CD4-positive, alpha-beta T cell treated with Interferon gamma for 1 hour (primary cell): ENCODE results near the gene POLR3B.
"Not testable (repeated sequence)": the region's sequence is repeated elsewhere in the genome, so short reads cannot be mapped to it uniquely, and the experiment has no call there.

Experiments used
- DNase-seq: peaks from one replicate; pipeline ENCODE4 v3.0.0-alpha.2; 2020

POLR3B gene

DNA sequence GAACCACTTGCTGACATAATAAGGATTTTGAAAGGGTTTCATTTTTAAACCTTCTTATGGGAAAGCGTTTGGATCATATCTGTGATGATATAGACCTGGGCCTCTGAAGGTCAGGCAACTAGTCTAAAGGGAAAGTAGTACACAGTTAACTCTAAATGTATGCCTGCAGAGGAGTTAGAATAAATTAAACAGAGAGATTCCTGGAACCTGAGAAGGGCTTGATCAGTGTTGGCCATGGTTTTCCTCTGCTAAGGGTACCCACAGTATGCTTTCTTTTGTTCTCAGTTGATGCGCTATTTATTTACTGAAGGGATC is 14.4 kb upstream of the POLR3B start:
- no peak for DNase-seq

DNA sequence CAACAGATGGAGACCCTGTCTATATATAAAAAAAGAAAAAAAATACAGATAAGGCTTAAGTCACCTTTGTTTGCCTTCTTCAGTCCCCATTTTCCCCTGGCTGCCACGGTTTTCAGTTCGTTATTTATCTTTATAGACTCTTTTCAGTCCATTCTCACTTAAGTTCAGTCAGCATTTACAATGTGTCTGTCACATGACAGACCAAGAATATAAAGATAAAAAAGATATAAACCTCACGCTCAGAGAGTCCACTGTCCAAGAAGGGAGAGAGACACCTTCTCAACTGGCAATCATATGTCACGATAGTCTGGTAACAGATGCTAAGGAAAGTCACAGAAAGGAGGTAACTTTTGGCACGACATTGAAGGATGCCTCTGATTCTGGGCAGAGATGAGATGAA is 13.4 kb upstream of the POLR3B start:
- no peak for DNase-seq

DNA sequence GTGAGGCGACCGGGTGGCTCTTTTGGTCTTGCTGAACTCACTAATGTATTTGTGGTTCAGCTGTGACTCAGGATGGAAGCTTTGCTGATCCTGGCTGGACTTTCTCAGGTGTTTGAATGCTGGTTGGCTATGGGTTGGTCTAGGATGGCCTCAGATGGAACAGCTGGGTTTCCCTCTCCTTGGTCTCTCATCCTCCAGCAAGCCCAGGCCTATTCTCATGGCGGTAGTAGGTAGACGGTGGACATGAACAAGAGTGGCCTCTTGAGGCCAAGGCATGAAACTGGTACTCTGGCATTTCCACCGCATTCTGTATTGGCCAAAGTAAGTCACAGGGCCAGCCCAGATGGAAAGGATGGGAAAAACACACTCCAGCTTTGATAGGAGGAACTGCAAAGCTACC is 11.8 kb upstream of the POLR3B start:
- no peak for DNase-seq

DNA sequence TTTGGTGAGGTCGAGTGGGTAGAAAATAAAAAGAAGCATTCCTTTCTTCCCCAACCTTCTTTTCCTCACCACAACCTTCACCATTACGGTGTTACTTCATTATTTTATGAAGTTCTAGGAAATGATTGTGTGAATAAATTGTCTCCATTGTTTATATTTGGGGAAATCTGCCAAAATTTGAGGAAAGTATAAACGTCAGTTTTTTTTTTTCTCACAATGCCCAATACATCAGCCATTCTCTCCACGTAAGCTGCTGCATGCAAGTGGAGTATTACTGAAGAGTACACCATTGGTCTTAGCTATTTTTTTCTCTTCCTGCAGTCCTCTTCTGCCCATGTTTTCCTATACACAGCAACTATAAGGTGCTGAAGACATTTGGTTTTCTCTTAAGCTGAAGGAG is 9.1 kb upstream of the POLR3B start:
- no peak for DNase-seq

DNA sequence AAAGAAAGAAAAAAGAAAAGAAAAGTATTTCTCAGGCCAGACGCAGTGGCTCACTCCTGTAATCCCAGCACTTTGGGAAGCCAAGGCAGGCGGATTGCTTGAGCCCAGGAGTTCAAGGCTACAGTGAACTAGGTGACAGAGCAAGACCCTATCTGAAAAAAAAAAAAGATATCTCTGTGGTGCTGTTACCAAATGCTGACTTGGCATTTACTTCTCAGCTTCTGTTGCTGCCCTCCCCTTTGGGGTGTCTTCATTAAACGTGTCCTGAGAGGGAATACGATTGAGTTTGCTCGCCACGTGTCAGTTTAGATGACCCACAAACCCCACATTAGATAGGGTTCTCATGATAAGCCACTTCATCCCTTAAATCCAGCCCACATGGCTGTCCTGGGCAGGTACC is 4.4 kb upstream of the POLR3B start:
- no peak for DNase-seq

DNA sequence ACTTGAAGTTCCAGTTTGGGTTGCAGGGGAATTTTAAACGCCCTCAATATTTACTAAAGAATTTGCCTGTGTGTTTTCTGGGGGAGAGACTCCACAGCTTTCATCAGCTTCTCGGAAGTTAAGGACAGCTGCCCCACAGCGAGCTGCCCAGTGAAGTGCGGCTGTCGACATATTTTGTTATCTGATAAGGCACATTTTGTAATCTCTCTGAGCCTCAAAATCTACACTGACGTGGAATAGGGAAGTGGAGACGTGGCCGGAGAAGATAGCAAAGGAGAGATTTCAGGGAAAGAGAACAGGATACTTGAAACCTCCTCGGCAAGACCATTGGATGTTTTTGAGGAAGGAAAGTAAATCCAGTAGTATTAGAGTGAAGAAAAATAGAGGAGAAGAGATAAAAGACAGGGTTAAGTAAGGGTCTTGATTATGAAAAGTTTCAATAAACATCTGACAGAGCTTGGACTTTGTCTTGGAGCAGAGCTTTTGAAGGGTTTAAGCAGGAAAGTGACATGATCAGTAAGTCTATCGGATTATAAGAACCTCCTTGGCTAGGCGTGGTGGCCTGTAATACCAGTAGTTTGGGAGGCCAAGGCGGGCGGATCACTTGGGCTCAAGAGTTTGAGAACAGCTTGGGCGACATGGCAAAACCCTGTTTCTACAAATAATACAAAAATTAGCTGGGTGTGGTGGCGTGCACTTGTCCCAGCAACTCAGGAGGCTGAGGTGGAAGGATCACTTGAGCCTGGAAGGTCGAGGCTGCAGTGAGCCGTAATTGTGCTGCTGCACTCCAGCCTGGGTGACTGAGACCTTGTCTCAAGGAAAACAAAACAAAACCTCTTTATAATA is 1.1 kb downstream of the POLR3B start:
- peak; percentile 5 for DNase-seq

DNA sequence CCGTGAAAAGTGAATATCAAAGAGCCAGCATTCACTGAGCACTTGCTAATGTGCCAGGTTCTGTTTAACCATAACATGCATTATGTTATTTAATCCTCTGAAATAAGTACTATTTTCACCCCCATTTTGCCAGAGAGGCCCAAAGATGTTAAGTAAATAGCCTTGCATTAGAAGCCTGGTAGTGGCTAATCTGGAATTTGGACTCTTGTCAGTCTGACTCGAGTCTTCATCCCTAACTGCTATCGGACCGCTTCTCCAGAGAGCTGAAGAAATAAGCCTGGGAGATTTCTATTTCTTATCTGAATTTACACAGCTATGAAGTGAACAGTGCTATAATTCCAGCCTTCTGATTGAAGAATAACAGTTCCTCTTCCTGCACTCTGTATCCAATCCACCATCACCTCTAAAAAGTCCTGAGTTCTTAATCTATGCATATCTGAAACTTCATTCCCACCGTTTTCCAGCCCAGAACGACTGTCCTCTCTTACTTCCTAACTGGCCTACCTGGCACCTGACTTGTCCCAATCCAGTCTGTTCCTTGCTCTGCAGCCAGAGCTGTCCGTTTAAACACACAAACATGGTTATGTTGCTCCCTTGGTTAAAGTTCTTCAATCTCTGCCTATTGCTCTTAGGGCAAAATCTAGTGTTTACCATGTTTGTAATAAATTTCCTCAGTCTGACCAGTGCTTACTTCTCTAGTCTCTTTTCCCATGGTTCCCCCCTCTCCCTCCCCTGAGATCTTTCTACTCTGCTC is 2.3 kb downstream of the POLR3B start:
- DNase-seq = no peak

DNA sequence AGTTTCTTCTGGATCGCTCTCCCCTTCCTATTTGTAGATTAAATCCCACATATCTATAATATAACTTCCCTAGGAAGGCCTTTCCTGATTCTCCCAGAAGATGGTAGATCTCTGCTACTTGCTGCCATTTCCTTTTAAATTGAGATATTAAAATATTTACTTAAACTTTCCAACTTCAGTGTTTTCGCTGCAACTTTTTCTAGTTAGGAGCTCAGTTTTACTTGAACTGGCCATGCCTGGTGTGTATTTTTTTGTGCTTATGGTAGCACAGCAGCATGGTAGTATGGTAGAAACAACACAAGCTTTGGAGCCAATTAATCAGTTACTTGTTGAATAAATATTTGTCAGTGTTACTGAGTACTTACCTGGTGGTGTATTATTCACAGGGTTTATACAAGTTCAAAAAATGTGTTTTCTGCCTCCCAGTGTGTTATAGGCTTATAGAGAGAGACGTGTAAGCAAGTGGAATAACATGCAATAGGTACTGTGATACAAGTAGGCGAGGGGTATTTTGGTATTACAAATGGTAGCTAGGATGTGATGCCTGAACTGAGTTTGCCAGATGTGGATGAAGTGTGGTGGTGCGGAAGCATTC is 2.9 kb downstream of the POLR3B start:
- no peak for DNase-seq

DNA sequence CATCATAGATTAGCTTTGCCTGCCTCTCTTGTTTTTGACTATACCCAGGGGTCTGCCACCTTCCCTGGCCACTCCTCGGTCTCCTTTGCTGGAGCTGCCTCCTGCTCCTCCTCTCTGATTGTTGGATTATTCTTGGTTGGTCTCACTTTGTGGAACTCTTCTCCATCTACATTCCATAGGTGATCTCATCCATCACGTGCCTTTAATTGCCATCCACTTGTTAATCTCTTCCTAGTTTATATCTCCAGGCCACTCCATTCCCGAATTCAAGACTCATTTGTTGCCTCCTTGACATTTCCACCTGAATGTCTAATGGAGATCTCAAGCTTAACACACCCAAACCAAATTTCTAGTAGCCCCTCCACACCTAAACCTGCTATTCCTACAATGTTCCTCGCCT is 5.4 kb downstream of the POLR3B start:
- DNase-seq = no peak

DNA sequence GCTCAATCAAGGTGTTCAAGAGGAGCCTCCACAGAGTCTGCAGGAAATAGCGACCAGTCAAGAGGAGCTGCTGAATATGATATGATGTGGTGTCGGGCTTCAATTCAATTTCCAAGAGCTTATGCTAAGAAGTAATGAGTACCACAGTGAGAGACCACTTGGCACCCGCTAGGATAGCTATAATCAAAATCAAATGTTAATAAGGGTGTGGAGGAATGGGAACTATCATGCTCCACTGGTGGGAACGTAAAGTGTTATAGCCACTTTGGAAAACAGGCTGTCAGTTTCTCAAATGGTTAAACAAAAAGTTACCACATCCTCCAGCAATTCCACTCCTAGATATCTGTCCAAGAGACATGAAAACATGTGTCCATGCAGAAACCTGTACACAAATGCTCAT is 6.7 kb downstream of the POLR3B start:
- DNase-seq = no peak

DNA sequence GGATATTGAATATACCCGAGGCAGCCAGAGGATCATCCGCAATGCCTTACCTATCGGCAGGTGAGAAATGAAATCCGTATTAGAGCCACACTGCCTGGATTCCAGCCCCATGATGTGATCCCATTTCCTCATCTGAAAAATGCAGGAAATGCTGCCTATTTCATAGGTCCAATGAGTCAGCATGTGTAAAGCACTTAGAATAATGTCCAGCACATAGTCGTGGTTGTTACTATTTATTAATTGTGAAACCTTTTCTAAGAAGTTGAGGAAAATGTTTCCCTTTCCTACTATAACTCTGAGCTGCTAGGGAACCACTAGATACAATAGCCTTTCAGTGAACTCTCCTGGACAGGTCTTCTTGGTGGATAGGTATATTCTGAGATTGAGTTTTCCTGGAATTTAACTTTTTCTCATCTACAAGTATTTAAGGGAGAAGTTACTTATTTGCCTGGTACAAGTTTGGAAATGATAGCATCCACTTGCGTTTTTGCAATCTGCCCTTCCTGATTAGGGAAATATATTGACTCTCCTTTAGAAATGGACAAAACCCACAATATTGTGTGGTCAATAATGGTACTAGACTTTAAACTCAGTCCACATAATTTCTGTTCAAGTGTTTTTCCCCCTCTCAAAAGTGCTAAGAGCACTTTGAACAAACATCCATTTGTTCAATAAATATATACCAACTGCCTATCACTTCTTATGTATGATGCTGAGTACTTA is 12.2 kb downstream of the POLR3B start:
- no peak for DNase-seq

DNA sequence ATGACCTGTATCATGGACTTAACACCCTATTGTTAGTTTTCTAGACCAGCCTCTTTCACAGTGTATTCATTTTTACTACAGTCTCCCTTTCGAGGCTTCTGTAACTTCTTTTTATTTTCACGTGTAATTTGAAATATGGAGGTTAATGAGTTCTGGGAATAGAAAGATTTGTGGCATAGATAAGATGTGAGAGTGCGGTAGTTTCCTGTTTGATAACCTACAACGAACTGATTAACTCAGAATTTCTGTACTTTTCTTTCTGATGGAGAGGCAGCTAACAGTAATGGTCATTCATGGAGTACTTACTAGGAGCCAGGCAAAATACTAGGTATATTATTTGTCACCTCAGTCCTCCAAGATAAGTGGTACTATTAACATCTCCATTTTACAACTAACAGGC is 21.2 kb downstream of the POLR3B start:
- DNase-seq = no peak

DNA sequence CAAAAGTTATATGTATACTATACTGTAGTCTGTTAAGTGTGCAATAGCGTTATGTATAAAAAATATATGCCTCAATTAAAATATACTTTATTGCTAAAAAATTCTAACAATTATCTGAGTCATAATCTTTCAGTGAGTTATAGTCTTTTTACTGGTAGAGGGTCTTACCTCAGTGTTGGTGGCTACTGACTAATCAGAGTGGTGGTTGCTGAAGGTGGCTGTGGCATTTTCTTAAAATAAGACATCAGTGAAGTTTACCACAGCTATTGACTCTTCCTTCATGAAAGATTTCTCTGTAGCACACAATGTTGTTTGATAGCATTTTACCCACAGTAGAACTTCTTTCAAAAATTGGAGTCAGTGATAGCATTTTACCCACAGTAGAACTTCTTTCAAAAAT is 23.4 kb downstream of the POLR3B start:
- DNase-seq = no peak

DNA sequence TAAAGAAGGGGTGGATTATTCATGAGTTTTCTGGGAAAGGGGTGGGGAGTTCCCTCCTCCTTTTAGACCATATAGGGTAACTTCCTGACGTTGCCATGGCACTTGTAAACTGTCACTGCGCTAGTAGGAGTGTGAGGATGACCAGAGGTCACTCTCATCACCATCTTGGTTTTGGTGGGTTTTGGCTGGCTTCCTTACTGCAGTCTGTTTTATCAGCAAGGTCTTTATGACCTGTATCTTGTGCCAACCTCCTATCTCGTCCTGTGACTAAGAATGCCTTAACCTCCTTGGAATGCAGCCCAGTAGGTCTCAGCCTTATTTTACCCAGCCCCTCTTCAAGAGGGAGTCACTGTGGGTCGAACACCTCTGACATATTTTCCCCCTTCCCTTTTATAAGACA is 24.3 kb downstream of the POLR3B start:
- DNase-seq = not testable (repeated sequence)

DNA sequence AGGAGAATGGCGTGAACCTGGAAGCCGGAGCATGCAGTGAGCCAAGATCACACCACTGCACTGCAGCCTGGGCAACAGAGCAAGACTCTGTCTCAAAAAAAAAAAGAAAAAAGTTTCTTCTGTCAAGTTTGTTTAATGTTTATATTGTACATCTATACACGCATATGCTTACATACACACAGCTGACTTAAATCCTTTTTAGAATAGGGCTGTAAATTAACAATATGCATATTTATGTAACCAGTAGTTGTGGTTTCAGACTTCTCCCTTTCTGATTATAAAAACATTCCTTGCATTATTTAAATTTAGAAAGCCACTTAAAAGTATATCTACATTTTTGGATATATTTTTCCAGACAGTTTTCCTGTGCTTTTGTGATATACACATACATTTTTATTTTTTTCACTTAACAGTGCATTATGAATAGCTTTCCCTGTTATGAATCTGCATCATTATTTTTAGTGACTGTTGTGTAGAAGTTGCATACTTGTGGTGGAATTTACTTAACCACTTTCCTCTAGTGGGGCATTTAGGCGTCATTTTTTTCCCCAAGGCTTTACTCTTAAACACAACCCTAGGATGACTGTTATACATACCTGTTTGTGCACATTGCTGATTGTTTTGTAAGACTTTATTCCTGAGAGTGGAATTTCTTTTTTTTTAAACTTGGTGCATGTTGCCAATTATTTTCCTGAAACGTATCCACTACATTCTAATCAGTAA is 29.4 kb downstream of the POLR3B start:
- no peak for DNase-seq

DNA sequence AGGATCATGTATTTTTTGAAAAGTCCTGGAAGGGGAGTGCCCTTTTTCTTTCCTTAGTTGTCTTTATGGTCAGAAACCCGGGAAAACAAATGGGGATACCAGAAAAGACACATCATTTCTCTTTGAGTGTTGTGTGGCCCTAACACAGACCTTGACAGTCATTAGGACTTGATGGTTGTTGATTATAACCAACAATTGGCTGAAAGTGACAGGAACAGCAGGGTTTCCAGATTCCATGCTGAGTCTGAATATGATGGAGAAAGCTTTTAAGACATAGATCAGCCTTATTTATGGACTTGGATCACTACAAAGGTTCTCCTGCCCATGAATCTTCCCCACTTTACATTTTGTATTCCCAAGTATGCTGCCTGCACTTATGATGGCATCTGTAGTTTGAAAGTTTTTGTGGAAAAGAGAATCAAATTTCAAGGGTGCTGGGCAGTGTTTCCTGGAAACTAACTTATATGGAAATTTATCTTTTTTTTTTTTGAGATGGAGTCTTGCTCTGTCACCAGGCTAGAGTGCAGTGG is 30.4 kb downstream of the POLR3B start:
- DNase-seq = no peak

DNA sequence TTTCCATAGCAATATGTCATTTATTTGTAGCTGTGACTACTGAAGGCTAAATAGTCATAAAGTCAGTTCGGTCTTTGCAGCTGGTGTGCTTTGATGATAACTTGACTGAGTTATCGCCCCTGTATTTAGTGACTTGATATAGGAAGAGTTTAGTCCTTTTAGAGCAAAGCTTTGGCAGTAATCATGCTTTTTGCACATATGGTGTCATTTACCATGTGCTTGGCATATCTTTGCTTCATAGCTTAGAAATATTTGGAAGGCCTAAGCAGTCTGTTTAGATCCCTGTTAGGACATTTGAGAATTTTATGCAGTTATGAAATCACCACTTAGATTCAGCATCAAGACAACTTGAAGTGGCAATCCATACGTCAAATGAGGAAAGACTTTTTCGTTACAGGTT is 31.6 kb downstream of the POLR3B start:
- DNase-seq = no peak

DNA sequence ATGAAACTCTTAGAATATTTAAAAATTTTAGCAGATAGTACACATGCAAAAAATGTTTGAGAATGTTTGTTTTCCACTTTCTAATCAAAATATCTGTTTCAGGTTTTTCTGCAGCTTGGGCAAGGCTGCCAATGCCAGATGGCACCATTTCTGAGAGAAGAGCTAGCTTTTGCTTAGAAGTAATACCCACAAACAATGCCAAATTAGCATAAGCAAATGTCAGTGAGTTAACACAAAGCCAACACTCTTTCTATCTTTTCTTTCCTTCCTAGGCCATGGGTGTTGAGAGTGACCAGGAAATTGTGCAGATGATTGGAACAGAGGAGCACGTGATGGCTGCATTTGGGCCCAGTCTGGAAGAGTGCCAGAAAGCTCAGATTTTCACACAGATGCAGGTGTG is 35.2 kb downstream of the POLR3B start:
- no peak for DNase-seq

DNA sequence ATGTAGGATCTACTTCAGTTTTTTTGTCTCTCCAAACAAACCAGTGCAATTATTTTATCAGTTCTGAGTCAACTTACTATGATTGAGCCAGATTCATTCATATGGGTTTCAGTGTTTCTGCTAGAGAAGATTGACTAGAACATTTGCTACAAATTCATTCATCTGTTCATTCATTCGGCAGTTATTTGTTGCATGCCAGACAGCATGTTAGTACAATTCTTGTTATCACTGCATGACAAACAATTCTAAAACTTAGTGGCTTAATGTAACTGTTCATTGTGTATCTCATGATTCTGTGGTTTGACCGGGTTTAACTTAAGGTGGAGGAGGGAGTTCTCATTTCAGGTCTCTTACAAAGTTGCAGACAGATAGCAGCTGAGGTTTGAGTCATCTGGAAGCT is 52.3 kb downstream of the POLR3B start:
- no peak for DNase-seq

DNA sequence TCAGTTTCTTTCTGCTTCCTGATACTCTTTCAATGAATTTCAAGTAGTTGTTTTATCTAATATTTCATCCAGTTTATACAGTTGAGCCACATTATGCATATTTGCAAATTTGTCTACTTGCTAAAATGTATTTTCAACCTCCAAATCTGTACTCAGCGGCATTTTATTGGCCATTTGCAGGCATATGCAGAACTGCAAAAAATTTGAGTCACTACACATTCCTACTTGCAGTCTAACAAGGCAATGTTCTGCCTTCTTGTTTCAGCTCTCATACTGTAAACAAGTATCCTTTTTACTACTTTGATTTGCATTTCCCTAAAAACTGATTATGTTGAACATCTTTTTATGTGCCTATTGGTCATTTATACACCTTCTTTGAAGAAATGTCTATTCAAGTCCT is 55.0 kb downstream of the POLR3B start:
- DNase-seq = no peak

DNA sequence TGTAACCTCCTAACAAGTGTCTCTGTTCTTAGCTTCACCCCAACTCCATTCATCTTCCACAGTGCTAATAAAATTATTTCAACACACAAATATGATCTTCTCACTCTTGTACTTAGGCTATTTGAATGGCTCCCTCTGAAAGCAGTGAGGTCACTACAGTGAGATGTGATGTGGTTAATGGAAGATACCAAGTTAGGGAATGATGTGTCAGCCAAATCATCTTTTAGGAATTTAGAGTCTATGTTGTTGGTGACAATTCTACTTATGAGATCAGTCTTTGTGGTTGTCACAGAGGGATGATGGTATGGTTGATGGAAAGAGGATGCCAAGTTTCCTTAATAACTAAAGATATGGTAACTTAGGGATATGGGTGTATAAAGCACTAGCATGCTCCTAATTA is 57.6 kb downstream of the POLR3B start:
- DNase-seq = no peak

DNA sequence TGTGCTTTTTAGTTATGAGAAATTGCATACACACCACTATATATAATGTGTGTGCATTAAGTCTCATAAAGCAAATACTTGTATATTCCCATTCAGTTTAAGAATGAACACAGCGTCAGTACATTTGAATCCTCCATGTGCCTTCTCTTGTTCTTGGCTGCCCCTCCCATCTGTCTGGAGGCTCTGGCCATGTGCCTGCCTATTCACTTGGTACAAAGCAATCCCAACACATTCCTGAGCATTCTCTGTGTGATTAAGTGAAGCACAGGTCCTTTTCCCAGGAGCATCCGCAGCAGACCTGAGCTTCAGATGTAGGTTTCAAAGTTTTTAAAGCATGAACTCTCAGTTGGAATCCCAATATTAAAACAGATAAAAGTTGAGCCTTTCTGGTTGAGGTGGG is 58.7 kb downstream of the POLR3B start:
- no peak for DNase-seq
